Lower lobe of right lung (tissue), 2 donors: ENCODE results near the gene MMP24. TPM values are rescaled to one million over a fixed set of nuclear protein-coding genes. Genes with fewer than 3 reads are reported as not detected.
A peak's percentile ranks its signal among the peaks of the same experiment; 100 is the strongest.

Source experiments
- ATAC-seq, 2 donors: fragments of 200-7000 bp; cut with Tn5 transposase; one replicate each; pipeline ENCODE4 v1.9.1; 2020 to 2022; ENCODE audit warnings: mild to moderate bottlenecking in 2 of 2, moderate library complexity in 2 of 2
- DNase-seq: peaks from one replicate; pipeline ENCODE4 v3.0.0-alpha.2; 2020
- H3K27ac ChIP-seq: fragments of 200-600 bp; one replicate; pipeline ENCODE4 v1.8.0; 2022
- H3K27me3 ChIP-seq: fragments of 200-600 bp; one replicate; pipeline ENCODE4 v1.8.0; 2022; ENCODE audit warnings: low read depth
- H3K36me3 ChIP-seq: fragments of 200-600 bp; one replicate; pipeline ENCODE4 v1.8.0; 2022; ENCODE audit warnings: mild to moderate bottlenecking
- H3K4me1 ChIP-seq: fragments of 200-600 bp; one replicate; pipeline ENCODE4 v1.8.0; 2022
- H3K4me3 ChIP-seq: fragments of 200-600 bp; one replicate; pipeline ENCODE4 v1.8.0; 2022; ENCODE audit warnings: mild to moderate bottlenecking
- H3K9me3 ChIP-seq: fragments of 200-600 bp; one replicate; pipeline ENCODE4 v1.8.0; 2022
- CTCF ChIP-seq: fragments of 200-600 bp; IDR thresholded peaks from one replicate; pipeline ENCODE4 v1.8.0; 2022; ENCODE audit warnings: antibody characterized with exemption, mild to moderate bottlenecking
- intact Hi-C: fragments of 100-400 bp; cut with DNase I; formaldehyde crosslinking; loops from one replicate; pipeline ENCODE4 v1.11.0; 2022
- total RNA-seq: library from RNA; stranded (reverse); fragmentation: NEBNext Ultra II Directional; extraction: Animal tissue kit (Norgen Biotek cat#: 25700); gene quantifications from one replicate; pipeline ENCODE4 v1.2.1, GENCODE V29; 2021
- donor health status: DM: no; HTN: yes; CAD: no; lungs with severe emphysema.

MMP24 gene
- total RNA-seq, 1 donor from 2014 or later, result 5.3 TPM

- no peaks in the 10 kb centered on the region for H3K27me3 ChIP-seq
- H3K27ac ChIP-seq, result peak overlapping the region; percentile 83
- peaks cover 24% of the 10 kb centered on the region for H3K4me1 ChIP-seq
- intact Hi-C loops, result no loop called here
- ATAC-seq (peak; percentile 16 to 39), DNase-seq (no peak)
- peaks cover 42% of the 10 kb centered on the region for H3K36me3 ChIP-seq
- no peak for TF ChIP-seq CTCF
- H3K4me3 ChIP-seq, result no peak overlapping the region
- H3K9me3 ChIP-seq, result no peaks in the 10 kb centered on the region
Observed at GRCh38 chr20:35264755-35265154, 38.3 kb downstream of the MMP24 start.

GRCh38 chr20:35267092-35267491 is 40.6 kb downstream of the MMP24 start:
- Histone ChIP-seq H3K27me3 (no peaks in the 10 kb centered on the region), H3K36me3 (peaks cover 65% of the 10 kb centered on the region), H3K9me3 (no peaks in the 10 kb centered on the region), H3K27ac (no peak overlapping the region), H3K4me3 (no peak overlapping the region), H3K4me1 (peaks cover 21% of the 10 kb centered on the region)
- DNase-seq (no peak), ATAC-seq (no peak)
- TF ChIP-seq CTCF, result no peak
- intact Hi-C loops, result no loop called here

- Histone ChIP-seq H3K4me1 (peaks cover 9% of the 10 kb centered on the region), H3K27ac (no peak overlapping the region), H3K4me3 (no peak overlapping the region), H3K9me3 (no peaks in the 10 kb centered on the region), H3K36me3 (peaks cover 76% of the 10 kb centered on the region), H3K27me3 (no peaks in the 10 kb centered on the region)
- DNase-seq, result peak; percentile 68
- TF ChIP-seq CTCF, result peak; percentile 69
- peak; percentile 78 to 83 for ATAC-seq
- intact Hi-C loops, result no loop called here
Observed at GRCh38 chr20:35269055-35269781, 42.7 kb downstream of the MMP24 start.

- intact Hi-C loops, result no loop called here
- DNase-seq (peak; percentile 52), ATAC-seq (peak in 1 of 2 donors; percentile 39)
Observed at GRCh38 chr20:35270021-35270902, 43.8 kb downstream of the MMP24 start.

More at GRCh38 chr20:35270021-35270902, 43.8 kb downstream of the MMP24 start:
- peaks cover 85% of the 10 kb centered on the region for H3K36me3 ChIP-seq
- no peaks in the 10 kb centered on the region for H3K27me3 ChIP-seq
- H3K4me3 ChIP-seq, result no peak overlapping the region
- peaks cover 9% of the 10 kb centered on the region for H3K4me1 ChIP-seq
- H3K27ac ChIP-seq, result no peak overlapping the region
- no peak for TF ChIP-seq CTCF
- no peaks in the 10 kb centered on the region for H3K9me3 ChIP-seq
